ENCODE measurements around the gene CRYAA.
"Not testable (repeated sequence)": the region's sequence is repeated elsewhere in the genome, so short reads cannot be mapped to it uniquely, and the experiment has no call there.

DNA sequence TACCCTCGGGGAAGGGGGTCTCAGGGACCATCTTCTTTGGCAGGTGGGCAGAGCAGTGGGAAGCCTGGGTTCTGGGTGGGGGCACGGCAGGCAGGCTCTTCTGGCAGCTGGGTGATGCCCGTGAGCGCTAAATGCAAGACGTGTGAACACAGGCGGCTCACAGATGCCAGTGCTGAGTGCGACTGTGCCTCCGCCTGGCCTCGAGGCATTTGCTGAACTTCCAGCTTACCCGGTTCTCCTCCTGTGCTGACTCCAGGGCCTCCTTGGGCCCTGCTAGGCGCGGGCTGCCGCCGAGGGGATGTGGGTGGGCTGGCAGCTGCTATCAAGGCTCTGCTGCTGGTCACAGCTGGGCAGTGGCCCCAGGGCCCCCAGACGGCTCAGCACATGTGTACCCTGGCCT is 12.2 kb downstream of the CRYAA start:
- TF ChIP-seq, protein P1, sequence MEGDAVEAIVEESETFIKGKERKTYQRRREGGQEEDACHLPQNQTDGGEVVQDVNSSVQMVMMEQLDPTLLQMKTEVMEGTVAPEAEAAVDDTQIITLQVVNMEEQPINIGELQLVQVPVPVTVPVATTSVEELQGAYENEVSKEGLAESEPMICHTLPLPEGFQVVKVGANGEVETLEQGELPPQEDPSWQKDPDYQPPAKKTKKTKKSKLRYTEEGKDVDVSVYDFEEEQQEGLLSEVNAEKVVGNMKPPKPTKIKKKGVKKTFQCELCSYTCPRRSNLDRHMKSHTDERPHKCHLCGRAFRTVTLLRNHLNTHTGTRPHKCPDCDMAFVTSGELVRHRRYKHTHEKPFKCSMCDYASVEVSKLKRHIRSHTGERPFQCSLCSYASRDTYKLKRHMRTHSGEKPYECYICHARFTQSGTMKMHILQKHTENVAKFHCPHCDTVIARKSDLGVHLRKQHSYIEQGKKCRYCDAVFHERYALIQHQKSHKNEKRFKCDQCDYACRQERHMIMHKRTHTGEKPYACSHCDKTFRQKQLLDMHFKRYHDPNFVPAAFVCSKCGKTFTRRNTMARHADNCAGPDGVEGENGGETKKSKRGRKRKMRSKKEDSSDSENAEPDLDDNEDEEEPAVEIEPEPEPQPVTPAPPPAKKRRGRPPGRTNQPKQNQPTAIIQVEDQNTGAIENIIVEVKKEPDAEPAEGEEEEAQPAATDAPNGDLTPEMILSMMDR (conservative IDR thresholded peaks at IDR 0.05; ENCODE audit: low read length): not testable (repeated sequence)
- TF ChIP-seq EZH2phosphoT487 (IDR thresholded peaks at IDR 0.05; ENCODE audit: borderline replicate concordance, low read depth, low read length): not testable (repeated sequence)

All from OCI-LY7 (cell line).